ENCODE data around the gene KIAA1614.

KIAA1614 gene

DNA sequence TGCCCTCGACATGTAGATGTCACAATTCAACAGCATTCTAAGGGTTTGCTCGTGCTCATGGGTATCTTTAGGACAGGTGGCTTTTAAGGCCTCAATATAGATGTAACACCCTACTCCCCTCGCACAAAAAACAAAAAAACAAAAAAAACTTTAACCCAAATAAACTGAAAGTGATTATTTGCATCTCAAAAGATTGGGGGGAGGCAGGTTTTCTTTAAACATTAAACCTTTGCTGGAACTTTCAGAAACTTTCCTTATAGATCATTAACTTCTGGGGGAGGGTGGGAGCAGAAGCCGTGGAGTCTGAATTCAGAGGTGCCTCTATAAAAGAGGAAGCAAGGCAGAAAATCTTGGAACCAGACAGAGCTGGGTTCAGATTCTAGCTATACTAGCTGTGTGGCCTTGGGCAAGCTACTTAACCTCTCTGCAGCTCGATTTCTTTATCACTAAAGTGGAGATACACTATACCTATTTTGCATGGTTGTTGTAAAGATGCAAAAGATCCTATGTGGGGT, 3.2 kb upstream of the KIAA1614 start:
- Histone ChIP-seq H3K36me3 (ENCODE audit: insufficient read depth, low read length) (no peaks in the 10 kb centered on the region), H3K4me3 (ENCODE audit: low read length) (no peak overlapping the region), H3K9ac (ENCODE audit: low read depth, low read length) (no peak overlapping the region), H3K27me3 (ENCODE audit: control insufficient read depth, insufficient read depth, low read length) (no peaks in the 10 kb centered on the region), H3K4me2 (ENCODE audit: low read length) (no peak overlapping the region), H3K4me1 (ENCODE audit: control insufficient read depth, insufficient read depth, low read length) (peaks cover 11% of the 10 kb centered on the region), H3K9me3 (replicated peaks; ENCODE audit: low read length) (no peaks in the 10 kb centered on the region)

DNA sequence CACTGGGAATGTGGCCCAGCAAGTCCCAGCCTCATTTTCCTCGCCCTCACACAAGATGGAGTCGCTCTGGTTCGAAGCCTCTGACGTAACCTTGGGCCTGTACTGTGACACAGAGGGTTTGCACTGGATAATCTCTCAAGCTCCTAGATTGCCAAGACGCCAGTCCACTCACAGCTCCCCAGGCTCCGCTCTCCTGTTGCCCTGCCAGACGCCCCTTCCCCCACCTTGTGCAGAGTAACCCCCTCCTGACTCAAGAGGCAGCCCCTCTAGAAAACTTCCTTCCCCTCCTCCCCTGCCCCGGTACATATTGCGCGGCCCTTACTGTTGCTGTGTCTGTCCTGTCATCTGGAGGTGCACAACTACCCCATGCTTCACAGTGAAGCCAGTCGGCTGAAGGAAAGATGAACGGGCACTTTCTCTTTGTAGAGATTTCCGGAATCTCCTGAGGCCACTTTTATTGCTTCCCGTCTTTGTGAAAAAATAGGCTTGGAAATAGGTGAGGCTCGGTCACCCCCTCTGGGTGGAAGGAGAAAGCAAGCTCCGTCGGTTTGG, 981 bp upstream of the KIAA1614 start:
- no peaks in the 10 kb centered on the region for H3K27me3 ChIP-seq (ENCODE audit: control insufficient read depth, insufficient read depth, low read length)
- peak overlapping the region; percentile 79 for H3K4me3 ChIP-seq (ENCODE audit: low read length)

DNA sequence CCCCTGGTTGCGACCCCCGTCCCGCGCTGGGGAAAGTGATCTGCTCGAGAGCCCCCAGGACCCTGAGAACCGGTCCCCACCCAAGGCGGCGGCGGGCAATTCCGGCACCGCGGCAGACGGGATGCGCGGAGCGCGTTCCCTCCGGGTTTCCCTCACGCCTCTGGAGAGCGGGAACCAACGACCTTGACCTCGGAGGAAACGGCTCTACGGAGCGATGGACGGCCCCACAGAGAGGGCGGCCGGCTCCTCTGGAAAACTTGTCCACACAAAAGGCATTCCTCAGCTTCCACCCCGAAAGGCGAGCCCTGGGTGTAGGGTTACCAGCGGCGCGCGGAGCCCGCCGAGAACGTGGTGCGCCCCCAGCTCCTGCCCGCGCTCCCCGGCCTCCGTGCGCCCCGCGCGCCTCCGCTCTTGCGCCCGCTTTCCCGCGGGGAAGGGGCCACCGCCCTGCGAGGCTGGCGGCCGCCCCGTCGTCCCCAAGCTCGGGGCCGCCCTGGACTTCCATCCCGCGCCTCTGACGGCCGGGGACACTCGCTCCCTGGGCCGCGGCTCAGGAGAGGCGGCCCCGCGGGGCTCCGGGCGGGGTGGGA, 391 bp upstream of the KIAA1614 start:
- Histone ChIP-seq H3K9ac (ENCODE audit: low read depth, low read length) (peak overlapping the region; percentile 93), H3K36me3 (ENCODE audit: insufficient read depth, low read length) (peaks cover 10% of the 10 kb centered on the region), H3K4me2 (ENCODE audit: low read length) (peak overlapping the region; percentile 93), H3K27me3 (ENCODE audit: control insufficient read depth, insufficient read depth, low read length) (no peaks in the 10 kb centered on the region), H3K4me3 (ENCODE audit: low read length) (peak overlapping the region; percentile 79), H3K9me3 (replicated peaks; ENCODE audit: low read length) (no peaks in the 10 kb centered on the region), H3K4me1 (ENCODE audit: control insufficient read depth, insufficient read depth, low read length) (peaks cover 11% of the 10 kb centered on the region)

More for the DNA sequence above, 981 bp upstream of the KIAA1614 start:
- Histone ChIP-seq H3K9me3 (replicated peaks; ENCODE audit: low read length) (no peaks in the 10 kb centered on the region), H3K4me2 (ENCODE audit: low read length) (peak overlapping the region; percentile 93), H3K4me1 (ENCODE audit: control insufficient read depth, insufficient read depth, low read length) (peaks cover 11% of the 10 kb centered on the region), H3K36me3 (ENCODE audit: insufficient read depth, low read length) (peaks cover 5% of the 10 kb centered on the region), H3K9ac (ENCODE audit: low read depth, low read length) (peak overlapping the region; percentile 93)

DNA sequence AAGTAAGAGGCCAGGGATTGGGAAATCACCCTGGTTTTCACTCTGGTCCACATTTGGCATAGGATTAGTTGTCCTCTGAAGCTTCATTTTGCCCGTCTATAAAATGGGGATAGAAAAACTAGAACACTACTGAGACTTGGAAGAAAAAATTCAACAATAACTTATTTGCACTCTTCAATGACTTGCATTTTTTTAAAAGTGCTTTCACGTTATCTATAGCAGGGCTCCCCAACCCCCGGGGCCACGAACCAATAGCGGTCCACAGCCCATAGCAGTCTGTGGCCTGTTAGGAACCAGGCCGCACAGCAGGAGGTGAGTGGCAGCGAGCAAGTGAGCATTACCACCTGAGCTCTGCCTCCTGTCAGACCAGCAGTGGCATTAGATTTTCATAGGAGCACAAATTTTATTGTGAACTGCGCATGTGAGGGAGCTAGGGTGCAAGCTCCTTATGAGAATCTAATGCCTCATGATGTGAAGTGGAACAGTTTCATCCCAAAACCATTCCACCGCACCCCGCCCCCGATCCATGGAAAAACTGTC, 2.8 kb downstream of the KIAA1614 start:
- Histone ChIP-seq H3K9me3 (replicated peaks; ENCODE audit: low read length) (no peaks in the 10 kb centered on the region), H3K4me2 (ENCODE audit: low read length) (no peak overlapping the region), H3K36me3 (ENCODE audit: insufficient read depth, low read length) (peaks cover 14% of the 10 kb centered on the region), H3K27me3 (ENCODE audit: control insufficient read depth, insufficient read depth, low read length) (no peaks in the 10 kb centered on the region), H3K4me1 (ENCODE audit: control insufficient read depth, insufficient read depth, low read length) (peaks cover 11% of the 10 kb centered on the region), H3K4me3 (ENCODE audit: low read length) (no peak overlapping the region), H3K9ac (ENCODE audit: low read depth, low read length) (no peak overlapping the region)

DNA sequence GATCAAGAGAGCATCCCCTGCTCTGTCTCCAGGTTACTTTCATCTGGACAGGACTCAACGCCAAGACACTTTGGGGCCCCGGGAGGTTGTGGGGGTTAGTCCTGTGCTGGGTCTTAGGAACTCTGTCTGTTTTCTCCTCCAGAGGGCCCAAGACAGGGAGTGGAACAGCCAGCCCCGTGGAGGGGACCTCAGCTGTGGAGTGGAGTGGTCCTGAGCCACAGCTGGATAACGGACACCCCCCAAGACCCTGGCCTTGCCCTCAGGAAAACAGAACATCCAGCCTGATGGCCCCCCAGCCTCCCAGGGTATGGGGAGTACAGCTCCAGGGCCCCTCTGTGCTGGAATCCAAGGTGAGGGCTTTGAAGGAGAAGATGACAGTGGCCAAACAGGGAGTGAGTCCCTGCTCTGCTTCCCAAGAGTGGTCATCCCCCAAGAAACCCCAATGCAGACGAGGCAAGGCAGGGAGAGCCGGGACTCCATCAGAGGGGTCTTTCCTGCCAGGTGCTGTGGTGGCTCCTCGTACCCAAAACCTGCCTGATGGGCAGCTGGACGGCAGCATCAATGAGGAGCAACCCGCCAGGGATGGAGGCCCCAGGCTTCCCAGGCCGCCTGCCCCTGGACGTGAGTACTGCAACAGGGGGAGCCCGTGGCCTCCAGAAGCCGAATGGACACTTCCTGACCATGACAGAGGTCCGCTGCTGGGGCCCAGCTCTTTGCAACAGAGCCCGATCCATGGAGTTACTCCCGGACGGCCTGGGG, 3.5 kb downstream of the KIAA1614 start:
- H3K36me3 ChIP-seq (ENCODE audit: insufficient read depth, low read length): peaks cover 14% of the 10 kb centered on the region
- no peaks in the 10 kb centered on the region for H3K27me3 ChIP-seq (ENCODE audit: control insufficient read depth, insufficient read depth, low read length)
- H3K4me1 ChIP-seq (ENCODE audit: control insufficient read depth, insufficient read depth, low read length): peaks cover 11% of the 10 kb centered on the region

DNA sequence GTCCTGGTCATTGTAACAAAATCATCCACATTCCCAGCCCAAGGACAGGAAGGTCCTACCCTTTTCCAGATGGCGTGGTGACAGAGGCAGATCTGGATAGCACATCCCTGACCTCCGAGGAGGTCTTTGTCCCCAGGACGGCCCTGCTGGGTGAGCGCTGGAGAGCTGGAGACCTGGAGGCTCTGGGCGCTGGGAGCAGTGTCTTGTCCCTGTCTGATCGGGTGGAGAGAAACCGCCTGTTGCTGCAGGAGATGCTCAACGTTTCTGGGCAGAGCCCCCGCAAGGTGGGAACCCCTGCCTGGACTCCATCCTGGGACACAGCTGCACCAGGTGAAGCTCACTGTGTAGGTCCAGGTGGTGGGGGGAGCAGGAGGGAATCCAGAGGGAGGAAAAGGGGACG, 4.1 kb downstream of the KIAA1614 start:
- Histone ChIP-seq H3K4me3 (ENCODE audit: low read length) (no peak overlapping the region), H3K27me3 (ENCODE audit: control insufficient read depth, insufficient read depth, low read length) (no peaks in the 10 kb centered on the region), H3K9me3 (replicated peaks; ENCODE audit: low read length) (no peaks in the 10 kb centered on the region), H3K4me2 (ENCODE audit: low read length) (no peak overlapping the region), H3K9ac (ENCODE audit: low read depth, low read length) (no peak overlapping the region), H3K36me3 (ENCODE audit: insufficient read depth, low read length) (peaks cover 14% of the 10 kb centered on the region), H3K4me1 (ENCODE audit: control insufficient read depth, insufficient read depth, low read length) (peaks cover 5% of the 10 kb centered on the region)

More for the DNA sequence above, 3.5 kb downstream of the KIAA1614 start:
- no peak overlapping the region for H3K4me3 ChIP-seq (ENCODE audit: low read length)
- no peaks in the 10 kb centered on the region for H3K9me3 ChIP-seq (replicated peaks; ENCODE audit: low read length)
- no peak overlapping the region for H3K9ac ChIP-seq (ENCODE audit: low read depth, low read length)
- no peak overlapping the region for H3K4me2 ChIP-seq (ENCODE audit: low read length)

DNA sequence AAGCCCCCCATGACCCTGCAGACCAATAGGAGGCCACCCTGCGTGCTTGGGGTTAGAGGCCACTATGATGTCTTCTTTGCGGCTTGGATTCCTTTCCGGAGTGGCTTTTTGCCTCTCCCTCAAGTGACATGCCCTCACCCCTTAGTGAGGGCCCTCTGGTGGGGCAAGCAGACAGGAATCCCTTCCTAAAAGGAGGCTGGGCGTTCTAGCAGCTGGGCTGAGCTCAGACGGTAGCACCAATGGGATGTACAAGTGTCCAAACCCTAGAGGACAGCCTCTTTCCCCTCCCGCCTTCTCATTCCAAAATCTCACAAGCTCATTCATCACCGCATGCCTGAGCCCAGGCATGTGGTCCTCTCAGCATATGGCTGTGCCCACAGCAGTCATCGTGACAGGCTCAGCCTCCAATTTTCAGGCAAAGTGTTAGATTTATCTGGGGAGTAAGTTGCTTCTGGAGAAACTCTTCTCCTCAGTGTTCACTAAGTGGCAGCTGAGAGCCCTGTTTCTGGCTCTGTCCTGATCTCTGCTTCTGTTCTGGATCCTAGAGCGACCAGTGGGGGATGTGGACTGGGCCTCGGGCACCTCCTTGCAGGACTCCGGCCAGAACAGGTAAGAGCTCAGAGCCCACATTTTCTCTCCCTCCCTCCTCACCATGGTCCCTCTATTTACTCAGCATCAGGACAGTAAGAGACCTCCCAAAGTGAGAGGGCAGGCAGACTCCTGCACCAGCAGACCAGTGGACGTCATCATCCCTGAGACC, 4.8 kb downstream of the KIAA1614 start:
- Histone ChIP-seq H3K4me3 (ENCODE audit: low read length) (no peak overlapping the region), H3K27me3 (ENCODE audit: control insufficient read depth, insufficient read depth, low read length) (no peaks in the 10 kb centered on the region), H3K9me3 (replicated peaks; ENCODE audit: low read length) (no peaks in the 10 kb centered on the region), H3K36me3 (ENCODE audit: insufficient read depth, low read length) (peaks cover 14% of the 10 kb centered on the region), H3K4me1 (ENCODE audit: control insufficient read depth, insufficient read depth, low read length) (peaks cover 4% of the 10 kb centered on the region), H3K4me2 (ENCODE audit: low read length) (no peak overlapping the region), H3K9ac (ENCODE audit: low read depth, low read length) (no peak overlapping the region)

DNA sequence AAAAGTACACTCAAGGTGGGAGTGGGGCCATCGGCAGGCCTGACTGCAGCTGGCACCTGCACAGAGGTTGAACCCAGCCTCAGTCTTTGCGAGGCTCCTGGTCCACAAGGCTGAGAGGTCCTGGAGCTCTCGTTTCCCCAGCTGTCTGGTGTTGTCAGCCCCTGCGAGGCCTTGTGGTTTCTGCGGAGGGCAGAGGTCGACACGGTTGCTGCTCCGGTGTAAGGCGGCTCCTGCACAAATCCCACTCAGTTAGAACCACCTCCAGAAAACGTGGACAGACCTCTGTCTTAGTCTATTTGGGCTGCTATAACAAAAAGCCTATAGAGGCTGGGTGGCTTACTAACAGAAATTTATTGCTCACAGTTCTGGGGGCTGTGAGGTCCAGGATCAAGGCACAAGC, 5.8 kb downstream of the KIAA1614 start:
- no peaks in the 10 kb centered on the region for H3K27me3 ChIP-seq (ENCODE audit: control insufficient read depth, insufficient read depth, low read length)
- H3K4me1 ChIP-seq (ENCODE audit: control insufficient read depth, insufficient read depth, low read length): peaks cover 12% of the 10 kb centered on the region
- no peak overlapping the region for H3K4me3 ChIP-seq (ENCODE audit: low read length)
- no peak overlapping the region for H3K9ac ChIP-seq (ENCODE audit: low read depth, low read length)
- peaks cover 14% of the 10 kb centered on the region for H3K36me3 ChIP-seq (ENCODE audit: insufficient read depth, low read length)
- H3K4me2 ChIP-seq (ENCODE audit: low read length): no peak overlapping the region
- no peaks in the 10 kb centered on the region for H3K9me3 ChIP-seq (replicated peaks; ENCODE audit: low read length)

DNA sequence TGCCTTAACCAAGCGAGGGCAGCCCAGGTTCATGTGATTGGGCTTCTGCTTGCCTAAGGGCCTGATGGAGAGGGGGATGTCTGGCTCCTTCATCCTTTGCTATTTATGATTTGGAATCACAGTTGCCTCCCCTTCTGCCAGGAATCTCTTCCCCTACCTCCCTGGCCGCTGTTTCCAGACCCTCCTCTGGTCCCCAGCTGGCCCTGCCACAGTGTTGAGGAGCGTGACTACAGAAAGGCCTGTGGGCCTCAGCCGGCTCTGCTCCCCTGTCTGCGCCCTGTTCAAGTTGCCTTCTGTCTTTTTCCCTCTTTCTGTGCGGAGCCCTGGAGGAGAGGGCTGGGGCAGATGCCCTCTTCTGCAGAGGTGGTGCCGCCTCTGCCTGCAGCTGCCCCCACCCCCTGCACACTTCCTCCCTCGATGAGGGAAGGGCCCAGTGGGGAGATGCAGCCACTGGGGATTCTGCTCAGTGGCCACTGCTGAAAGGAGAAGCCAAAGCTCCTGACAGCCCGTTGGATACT, 6.5 kb downstream of the KIAA1614 start:
- H3K4me2 ChIP-seq (ENCODE audit: low read length): no peak overlapping the region
- H3K4me3 ChIP-seq (ENCODE audit: low read length): no peak overlapping the region
- no peaks in the 10 kb centered on the region for H3K27me3 ChIP-seq (ENCODE audit: control insufficient read depth, insufficient read depth, low read length)
- peaks cover 11% of the 10 kb centered on the region for H3K4me1 ChIP-seq (ENCODE audit: control insufficient read depth, insufficient read depth, low read length)
- no peak overlapping the region for H3K9ac ChIP-seq (ENCODE audit: low read depth, low read length)
- peaks cover 14% of the 10 kb centered on the region for H3K36me3 ChIP-seq (ENCODE audit: insufficient read depth, low read length)
- no peaks in the 10 kb centered on the region for H3K9me3 ChIP-seq (replicated peaks; ENCODE audit: low read length)

DNA sequence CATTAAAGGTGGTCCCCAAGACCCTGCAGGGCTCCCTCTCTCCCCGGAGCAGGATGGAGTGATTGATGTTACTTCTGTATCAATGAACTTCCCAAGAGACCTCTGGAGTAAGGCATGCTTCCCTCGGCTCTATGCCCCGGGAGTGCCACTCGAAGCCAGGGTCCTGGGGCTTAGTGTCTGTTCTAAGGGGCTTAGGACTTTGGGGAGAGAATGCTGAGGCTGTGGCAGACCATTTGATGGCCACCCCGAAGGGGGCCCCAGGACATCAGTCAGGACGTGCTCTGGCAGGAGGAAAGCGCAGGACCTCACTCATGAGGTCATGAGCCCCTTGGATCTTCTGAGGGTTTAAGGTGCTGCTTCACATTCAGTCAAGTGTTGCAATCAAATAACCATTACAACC, 7.5 kb downstream of the KIAA1614 start:
- H3K9me3 ChIP-seq (replicated peaks; ENCODE audit: low read length): no peaks in the 10 kb centered on the region
- H3K4me3 ChIP-seq (ENCODE audit: low read length): no peak overlapping the region
- H3K27me3 ChIP-seq (ENCODE audit: control insufficient read depth, insufficient read depth, low read length): no peaks in the 10 kb centered on the region
- H3K36me3 ChIP-seq (ENCODE audit: insufficient read depth, low read length): peaks cover 14% of the 10 kb centered on the region
- no peak overlapping the region for H3K9ac ChIP-seq (ENCODE audit: low read depth, low read length)
- H3K4me1 ChIP-seq (ENCODE audit: control insufficient read depth, insufficient read depth, low read length): peaks cover 11% of the 10 kb centered on the region
- no peak overlapping the region for H3K4me2 ChIP-seq (ENCODE audit: low read length)

DNA sequence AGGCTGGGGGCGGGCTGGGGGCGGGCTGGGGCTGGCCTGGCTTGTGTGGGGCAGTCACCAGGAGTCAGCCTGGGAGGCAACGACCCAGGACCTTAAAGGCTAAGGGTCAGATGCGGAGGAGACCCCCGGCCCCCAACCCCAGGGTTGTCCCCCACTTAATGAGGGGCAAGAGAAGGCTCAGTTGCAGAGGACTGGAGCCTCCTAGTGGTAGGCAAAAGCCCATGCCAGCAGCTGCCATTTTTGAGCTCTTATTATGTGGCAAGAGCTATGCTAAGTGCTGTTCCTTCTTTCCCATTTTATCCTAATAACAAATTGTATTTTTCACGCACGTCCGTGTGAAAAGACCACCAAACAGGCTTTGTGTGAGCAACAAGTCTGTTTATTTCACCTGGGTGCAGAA, 8.0 kb downstream of the KIAA1614 start:
- Histone ChIP-seq H3K27me3 (ENCODE audit: control insufficient read depth, insufficient read depth, low read length) (no peaks in the 10 kb centered on the region), H3K4me2 (ENCODE audit: low read length) (no peak overlapping the region), H3K36me3 (ENCODE audit: insufficient read depth, low read length) (peaks cover 14% of the 10 kb centered on the region), H3K4me3 (ENCODE audit: low read length) (no peak overlapping the region), H3K4me1 (ENCODE audit: control insufficient read depth, insufficient read depth, low read length) (peaks cover 11% of the 10 kb centered on the region), H3K9ac (ENCODE audit: low read depth, low read length) (no peak overlapping the region), H3K9me3 (replicated peaks; ENCODE audit: low read length) (no peaks in the 10 kb centered on the region)

Data from skeletal muscle satellite cell (primary cell).